Fibroblast of lung (primary cell): Measurements from ENCODE around the gene DXO.

Experiments used
- CTCF ChIP-seq, 2 donors: IDR thresholded peaks in 1 of 2; conservative IDR thresholded peaks in 1 of 2; 1 replicate in 1 of 2; 2 replicates in 1 of 2; pipeline ENCODE4 v1.5.1; 2011 to 2012; ENCODE audit warnings: low read length in 2 of 2, control low read depth in 1 of 2, inconsistent platforms in 1 of 2, low read depth in 1 of 2, mild to moderate bottlenecking in 1 of 2
- EZH2 ChIP-seq: IDR thresholded peaks from 2 replicates; pipeline ENCODE4 v1.5.1; 2012; ENCODE audit warnings: low read length, control low read depth, mild to moderate bottlenecking; ENCODE audit errors: missing control alignments

- TF ChIP-seq CTCF (conservative IDR thresholded peaks at IDR 0.05 in 1 of 2, IDR thresholded peaks at IDR 0.05 in 1 of 2; ENCODE audit: low read depth in 1 of 2, low read length in 2 of 2): no peak
- no peak for TF ChIP-seq EZH2
These were observed 6.9 kb upstream of the DXO start for GRCh38 chr6:31978831-31979230.
